GM21825 (cell line): ENCODE data around the gene CLMP.
"Not testable (repeated sequence)": the region's sequence is repeated elsewhere in the genome, so short reads cannot be mapped to it uniquely, and the experiment has no call there.

Source experiments
- ATAC-seq: cut with Tn5 transposase; IDR thresholded peaks from one replicate; pipeline ENCODE4 v1.9.1; 2021; ENCODE audit warnings: mild to moderate bottlenecking, moderate library complexity; ENCODE audit not compliant: unreplicated experiment

The CLMP gene

DNA sequence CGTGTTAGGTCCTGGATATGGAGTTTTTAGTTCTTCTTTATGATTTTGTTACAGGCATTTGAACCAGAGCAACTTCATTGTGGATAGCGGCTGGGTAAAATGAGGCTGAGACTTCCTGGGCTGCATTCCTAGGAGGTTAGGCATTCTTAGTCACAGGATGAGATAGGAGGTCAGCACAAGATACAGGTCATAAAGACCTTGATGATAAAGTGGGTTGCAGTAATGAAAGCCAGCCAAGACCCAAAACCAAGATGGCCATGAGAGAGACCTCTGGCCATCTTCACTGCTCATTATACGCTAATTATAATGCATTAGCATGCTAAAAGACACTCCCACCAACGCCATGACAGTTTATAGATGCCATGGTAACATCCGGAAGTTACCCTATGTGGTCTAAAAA is 23.4 kb upstream of the CLMP start:
- no peak for ATAC-seq

- no peak for ATAC-seq
Observed at GRCh38 chr11:123217897-123218296, 22.8 kb upstream of the CLMP start.

GRCh38 chr11:123216249-123216648 is 21.2 kb upstream of the CLMP start:
- no peak for ATAC-seq

DNA sequence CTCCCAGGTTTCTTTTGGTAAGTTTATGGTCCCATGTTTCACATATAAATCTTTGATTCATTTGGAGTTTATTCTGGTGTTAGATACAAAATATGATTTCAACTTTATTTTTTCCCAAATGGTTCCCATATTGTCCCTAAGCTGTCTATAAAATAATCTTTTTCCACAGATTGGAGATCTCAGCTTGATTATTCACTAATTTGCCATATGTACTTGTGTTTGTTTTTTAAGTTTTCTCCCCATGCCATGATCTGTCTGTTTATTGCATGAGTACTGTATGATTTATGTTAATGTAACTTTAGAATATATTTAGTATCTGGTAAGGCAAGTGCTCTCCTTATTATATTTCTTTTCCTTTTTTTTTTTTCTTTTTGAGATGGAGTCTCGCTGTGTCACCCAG is 19.9 kb upstream of the CLMP start:
- no peak for ATAC-seq

GRCh38 chr11:123214396-123214795 is 19.3 kb upstream of the CLMP start:
- no peak for ATAC-seq

GRCh38 chr11:123213307-123213771 is 18.3 kb upstream of the CLMP start:
- no peak for ATAC-seq

- no peak for ATAC-seq
Observed at GRCh38 chr11:123212406-123212805, 17.4 kb upstream of the CLMP start.

DNA sequence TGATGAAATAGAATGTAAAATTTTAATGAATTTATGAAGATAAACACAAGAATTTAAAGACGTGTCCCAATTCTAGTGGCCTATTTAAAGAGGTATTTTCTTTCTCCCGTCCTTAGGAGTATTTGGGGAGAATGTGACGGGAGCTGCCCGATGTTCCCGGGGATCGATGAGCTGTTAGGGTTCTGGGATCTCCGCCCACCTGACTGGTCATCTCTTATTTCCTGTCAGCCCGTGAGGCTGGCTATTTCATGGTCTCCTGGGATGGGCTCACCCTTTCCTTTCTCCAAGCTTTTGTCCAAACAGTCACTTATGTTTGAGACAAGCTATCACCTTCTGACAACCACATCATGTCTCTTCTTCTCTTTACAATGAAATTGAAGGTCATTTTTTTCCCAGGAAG is 16.9 kb upstream of the CLMP start:
- no peak for ATAC-seq

DNA sequence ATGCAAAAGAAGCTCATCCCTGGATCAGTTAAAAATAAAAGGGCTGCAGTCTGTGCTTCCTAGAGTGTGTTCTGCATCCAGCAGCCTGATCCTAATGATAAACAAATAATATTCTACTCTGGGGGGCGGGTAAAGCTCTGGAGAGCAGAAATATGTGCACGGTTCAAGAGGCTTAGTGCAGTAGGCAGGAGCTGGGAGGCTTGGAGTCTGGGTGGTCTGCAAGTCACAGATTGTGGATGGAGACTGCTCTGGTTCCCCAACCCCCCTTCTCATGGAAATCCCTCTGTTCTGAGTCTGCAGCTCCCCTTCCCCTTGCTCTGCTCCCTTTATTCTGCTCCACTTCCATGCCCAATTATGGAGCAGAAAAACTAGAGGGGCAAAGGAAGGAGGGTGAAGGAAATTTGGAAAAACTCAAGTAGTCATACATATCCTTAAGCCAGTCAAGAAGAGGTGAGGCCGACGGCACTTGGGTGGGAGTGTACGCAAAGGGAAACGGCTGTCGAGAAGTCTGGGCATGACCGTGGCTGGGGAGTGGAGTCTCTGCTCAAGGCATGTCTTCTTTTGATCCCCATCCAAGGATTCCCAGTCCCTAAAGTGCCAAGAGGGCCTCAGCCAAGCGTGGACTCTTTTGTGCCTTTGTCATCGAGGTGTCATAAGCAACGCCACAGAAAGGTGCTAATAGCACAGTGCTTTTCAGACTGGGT is 16.3 kb upstream of the CLMP start:
- ATAC-seq: no peak

DNA sequence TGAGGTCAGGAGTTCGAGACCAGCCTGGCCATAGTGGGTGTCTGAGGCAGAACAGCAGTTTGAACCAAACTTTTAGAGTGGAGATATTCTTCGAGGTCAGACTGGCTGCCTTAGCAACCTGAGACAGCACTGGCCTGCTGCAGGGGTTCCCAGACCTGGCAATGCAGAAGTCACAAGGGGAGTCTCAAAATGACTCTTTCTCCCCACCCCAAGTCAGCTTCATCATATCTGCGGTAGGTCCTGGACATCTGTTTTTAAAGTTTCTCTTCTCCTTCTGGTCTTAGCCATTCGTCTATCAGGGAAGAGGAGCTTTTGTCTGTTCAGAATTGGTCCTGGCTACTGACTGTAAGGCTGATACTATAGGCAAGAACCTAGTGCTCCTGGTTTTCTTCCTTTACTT is 14.5 kb upstream of the CLMP start:
- ATAC-seq: no peak

GRCh38 chr11:123206791-123207434 is 11.9 kb upstream of the CLMP start:
- ATAC-seq: no peak

- ATAC-seq: not testable (repeated sequence)
Observed at GRCh38 chr11:123206055-123206454, 11.0 kb upstream of the CLMP start.

DNA sequence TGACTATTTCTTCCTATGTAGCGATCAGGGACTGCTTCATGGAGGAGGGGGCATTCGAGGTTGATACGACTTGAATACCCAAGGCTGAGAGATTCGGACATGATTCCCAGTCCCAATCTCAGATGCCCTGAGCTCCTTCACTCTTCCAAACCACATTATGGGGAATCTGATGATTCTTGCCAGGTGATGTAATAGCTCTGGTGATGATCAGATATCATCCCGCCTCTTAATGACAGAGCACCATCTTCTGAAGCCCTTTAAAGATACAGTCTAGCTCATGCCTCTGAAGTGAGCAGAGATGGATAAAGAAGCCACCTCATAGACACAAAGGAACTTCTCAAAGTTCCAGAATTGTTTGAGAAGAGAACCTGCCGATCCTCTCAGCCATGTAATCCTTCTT is 8.9 kb upstream of the CLMP start:
- no peak for ATAC-seq

- no peak for ATAC-seq
Observed at GRCh38 chr11:123203471-123203870, 8.4 kb upstream of the CLMP start.

GRCh38 chr11:123202155-123203151 is 7.4 kb upstream of the CLMP start:
- ATAC-seq: no peak

DNA sequence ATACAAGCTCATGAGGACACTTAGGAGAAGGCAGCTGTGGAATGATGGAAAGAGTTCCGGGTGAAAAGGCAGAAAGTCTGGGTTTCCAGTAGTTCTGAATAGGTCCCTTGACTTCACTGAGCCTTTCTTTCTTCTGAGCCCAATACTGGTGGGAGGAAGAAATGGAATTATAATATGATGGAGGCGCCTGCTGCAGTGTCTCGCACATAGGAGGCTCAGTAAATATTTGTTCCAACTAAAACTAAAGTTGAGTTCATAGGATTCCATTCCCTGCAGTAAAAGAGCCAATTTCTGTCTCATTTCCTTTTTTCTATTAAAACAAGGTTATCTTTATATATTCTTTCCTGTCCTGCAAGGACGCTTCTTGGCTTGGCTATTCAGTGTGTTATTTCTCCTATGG is 5.2 kb upstream of the CLMP start:
- ATAC-seq: no peak

GRCh38 chr11:123197711-123198110 is 2.7 kb upstream of the CLMP start:
- no peak for ATAC-seq

DNA sequence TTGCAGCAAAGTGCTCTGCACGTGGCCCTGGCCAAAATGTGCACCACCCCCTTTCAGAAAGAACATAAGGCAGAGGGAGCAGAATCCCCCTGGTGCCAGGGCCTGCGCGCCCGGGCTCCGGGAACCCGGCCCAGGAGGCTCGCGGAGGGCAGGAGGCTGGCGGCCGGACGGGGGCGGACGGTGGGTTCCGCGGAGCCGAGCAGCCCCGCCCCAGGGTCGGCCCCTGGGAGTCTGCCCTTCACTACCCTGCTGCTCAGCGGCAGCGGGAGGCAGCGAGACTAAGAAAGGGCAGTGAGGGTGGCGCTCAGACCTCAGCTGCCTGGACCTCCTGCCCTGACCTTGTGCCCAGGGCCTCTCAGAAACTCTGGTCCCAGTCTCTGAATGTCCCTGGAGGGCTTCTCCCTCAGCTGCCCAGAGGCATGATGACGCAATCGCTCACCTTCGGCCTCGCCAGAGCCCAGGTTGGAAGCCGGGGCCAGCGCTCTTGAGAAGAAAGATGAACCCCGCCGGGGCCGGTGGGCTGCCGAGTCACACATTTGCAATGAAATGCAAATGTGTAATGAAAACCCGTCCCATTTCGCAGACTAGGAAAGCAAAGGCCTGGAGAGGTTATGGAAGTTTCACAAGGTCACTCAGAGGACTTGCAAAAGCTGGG is 1.1 kb upstream of the CLMP start:
- ATAC-seq: no peak

DNA sequence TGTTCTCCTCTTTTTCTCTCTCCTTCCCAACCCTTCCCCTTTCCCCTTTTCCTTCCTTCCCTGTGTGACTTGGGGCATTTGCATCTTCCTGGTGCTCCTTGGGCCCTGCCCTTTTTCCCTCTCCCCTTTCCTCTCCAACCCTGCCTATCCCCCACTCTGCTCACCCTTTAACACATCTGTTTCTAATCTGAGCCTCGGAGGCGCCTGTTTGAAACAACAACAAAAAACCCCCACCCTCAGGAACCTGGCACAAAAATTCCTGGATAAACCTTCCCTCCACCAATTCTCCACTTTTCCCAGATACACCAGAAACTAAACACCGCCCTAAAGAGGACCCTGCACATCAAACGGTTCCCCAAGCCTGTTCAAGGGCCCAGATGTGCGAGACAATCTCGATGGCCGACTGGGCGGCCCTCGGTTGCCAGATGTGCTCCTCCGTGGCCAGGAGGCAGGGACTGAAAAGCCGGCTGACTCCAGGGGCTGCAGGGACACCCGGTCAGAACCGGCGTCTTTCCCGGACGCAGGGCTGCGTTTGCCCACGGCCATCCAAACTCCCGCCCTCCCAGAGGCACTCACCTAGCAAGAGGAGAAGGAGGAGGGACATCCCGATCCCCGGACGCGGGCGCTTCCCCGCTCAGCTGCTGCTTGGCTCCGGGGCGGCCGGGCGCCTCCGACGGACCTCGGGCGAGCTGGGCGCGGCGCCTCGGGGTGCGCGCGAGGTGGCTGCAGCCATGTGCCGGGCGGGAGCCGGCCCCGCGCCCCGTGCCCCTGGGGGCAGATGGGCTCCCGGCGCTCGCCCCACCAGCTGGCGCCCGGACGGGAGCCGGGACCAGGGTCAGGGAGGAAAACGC is 486 bp downstream of the CLMP start:
- ATAC-seq: no peak

GRCh38 chr11:123193742-123194141 is 1.3 kb downstream of the CLMP start:
- no peak for ATAC-seq
